ENCODE results near the gene DPEP3. TPM values are rescaled to one million over a fixed set of nuclear protein-coding genes. Genes with fewer than 3 reads are reported as not detected.

Gene DPEP3
- total and polyA plus RNA-seq, 4 donors = 0.16 to 0.51 (median 0.40) TPM; not detected in 1

DNA sequence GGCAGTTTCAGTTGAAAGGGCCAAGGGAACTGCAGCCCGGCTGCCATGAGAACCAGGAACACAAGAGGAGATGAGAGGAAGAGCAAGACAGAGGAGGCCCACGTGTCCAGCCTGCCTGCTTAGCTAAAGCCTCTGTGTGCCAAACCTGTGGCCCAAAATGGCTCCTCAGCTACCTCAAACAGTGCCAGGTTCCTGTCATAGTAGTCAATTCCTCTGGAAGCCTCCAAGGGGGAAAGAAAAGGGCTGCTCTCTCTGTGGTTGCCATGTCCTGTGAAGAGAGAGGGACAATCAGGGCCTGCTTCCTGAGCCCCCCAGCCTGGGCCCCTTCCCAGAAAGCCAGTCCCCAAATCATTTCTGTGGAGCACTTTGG lies 17.0 kb downstream of the DPEP3 start:
- TF ChIP-seq, protein P1, sequence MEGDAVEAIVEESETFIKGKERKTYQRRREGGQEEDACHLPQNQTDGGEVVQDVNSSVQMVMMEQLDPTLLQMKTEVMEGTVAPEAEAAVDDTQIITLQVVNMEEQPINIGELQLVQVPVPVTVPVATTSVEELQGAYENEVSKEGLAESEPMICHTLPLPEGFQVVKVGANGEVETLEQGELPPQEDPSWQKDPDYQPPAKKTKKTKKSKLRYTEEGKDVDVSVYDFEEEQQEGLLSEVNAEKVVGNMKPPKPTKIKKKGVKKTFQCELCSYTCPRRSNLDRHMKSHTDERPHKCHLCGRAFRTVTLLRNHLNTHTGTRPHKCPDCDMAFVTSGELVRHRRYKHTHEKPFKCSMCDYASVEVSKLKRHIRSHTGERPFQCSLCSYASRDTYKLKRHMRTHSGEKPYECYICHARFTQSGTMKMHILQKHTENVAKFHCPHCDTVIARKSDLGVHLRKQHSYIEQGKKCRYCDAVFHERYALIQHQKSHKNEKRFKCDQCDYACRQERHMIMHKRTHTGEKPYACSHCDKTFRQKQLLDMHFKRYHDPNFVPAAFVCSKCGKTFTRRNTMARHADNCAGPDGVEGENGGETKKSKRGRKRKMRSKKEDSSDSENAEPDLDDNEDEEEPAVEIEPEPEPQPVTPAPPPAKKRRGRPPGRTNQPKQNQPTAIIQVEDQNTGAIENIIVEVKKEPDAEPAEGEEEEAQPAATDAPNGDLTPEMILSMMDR (IDR thresholded peaks at IDR 0.05; ENCODE audit: control extremely low read depth, extremely low read depth) = no peak
- Histone ChIP-seq H3K27ac (ENCODE audit: low read depth in 1 of 2, low read length in 1 of 2) (peak overlapping the region; percentile 48 to 54), H3K27me3 (ENCODE audit: control insufficient read depth in 3 of 3, insufficient read depth in 3 of 3, low read length in 2 of 3) (no peaks in the 10 kb centered on the region), H3K36me3 (ENCODE audit: control insufficient read depth in 4 of 4, insufficient read depth in 4 of 4, low read length in 4 of 4) (peaks cover 2 to 43% (median 23%) of the 10 kb centered on the region in 4 donors), H3K4me1 (ENCODE audit: control insufficient read depth in 5 of 5, insufficient read depth in 5 of 5, low read length in 5 of 5) (peaks cover 12 to 56% (median 25%) of the 10 kb centered on the region in 5 donors), H3K9ac (ENCODE audit: insufficient read depth in 1 of 2, low read length in 2 of 2) (no peak overlapping the region), H3K4me3 (no peak overlapping the region), H3K9me3 (ENCODE audit: control insufficient read depth in 4 of 4, insufficient read depth in 3 of 4, low read length in 3 of 4) (no peaks in the 10 kb centered on the region)
- whole genome bisulfite sequencing, 2 donors = 77 to 86% methylated on average over 2 of the region's 2 CpGs
- no peak for DNase-seq
- no peak for ATAC-seq (ENCODE audit: insufficient read depth, low FRiP score)

DNA sequence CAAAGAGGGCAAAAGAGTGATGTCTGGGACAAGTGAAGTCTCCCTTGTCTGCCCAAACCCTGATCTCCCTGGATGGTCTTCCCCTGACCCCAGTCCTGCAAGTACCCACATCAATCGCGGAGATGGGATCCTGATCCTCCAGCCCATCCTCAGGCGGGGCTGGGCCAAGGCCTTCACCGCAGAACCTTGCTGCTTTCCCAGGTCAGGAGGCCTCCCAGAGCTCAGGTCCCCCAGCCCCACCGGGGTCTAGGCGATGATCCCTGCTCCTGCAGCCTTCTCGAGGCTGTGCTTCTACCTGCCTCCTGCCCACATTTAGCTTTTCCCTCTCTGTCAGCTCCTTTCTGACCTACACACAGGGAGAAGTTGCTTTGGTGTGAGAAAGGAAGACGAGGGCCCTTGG lies 18.2 kb downstream of the DPEP3 start:
- ATAC-seq (ENCODE audit: insufficient read depth, low FRiP score) = no peak
- no peak for DNase-seq
- H3K9me3 ChIP-seq (ENCODE audit: control insufficient read depth in 4 of 4, insufficient read depth in 3 of 4, low read length in 3 of 4) = no peaks in the 10 kb centered on the region
- H3K36me3 ChIP-seq (ENCODE audit: control insufficient read depth in 4 of 4, insufficient read depth in 4 of 4, low read length in 4 of 4) = peaks cover 9 to 50% (median 28%) of the 10 kb centered on the region in 4 donors
- TF ChIP-seq, protein P1 (IDR thresholded peaks at IDR 0.05; ENCODE audit: control extremely low read depth, extremely low read depth) = no peak
- WGBS, 2 donors = 96 to 98% methylated on average over 8 of the region's 8 CpGs
- peaks cover 10 to 55% (median 18%) of the 10 kb centered on the region in 5 donors for H3K4me1 ChIP-seq (ENCODE audit: control insufficient read depth in 5 of 5, insufficient read depth in 5 of 5, low read length in 5 of 5)
- no peak overlapping the region for H3K4me3 ChIP-seq
- H3K27me3 ChIP-seq (ENCODE audit: control insufficient read depth in 3 of 3, insufficient read depth in 3 of 3, low read length in 2 of 3) = no peaks in the 10 kb centered on the region
- H3K27ac ChIP-seq (ENCODE audit: low read depth in 1 of 2, low read length in 1 of 2) = peak overlapping the region in 1 of 2 donors; percentile 9
- no peak overlapping the region for H3K9ac ChIP-seq (ENCODE audit: insufficient read depth in 1 of 2, low read length in 2 of 2)

DNA sequence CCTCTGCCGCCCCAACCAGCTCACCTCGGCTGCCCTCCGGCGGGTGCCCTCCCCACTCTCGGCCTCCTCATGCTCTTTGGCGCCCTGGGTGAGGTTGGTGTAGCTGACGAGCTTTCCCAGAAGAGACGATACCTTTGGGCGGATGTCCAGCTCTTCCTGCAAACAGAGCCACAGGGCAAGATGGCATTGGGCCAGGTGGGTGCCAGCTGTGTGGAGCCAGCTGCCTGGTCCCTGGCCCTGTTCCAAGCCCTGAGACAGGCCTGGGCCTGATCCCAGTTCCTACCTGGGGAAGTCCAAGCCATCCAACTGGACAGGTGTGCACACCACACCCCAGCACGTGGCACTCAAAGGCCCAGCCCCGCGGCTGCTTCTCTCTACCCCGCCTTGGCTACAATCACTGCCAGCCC lies 18.7 kb downstream of the DPEP3 start:
- Histone ChIP-seq H3K4me1 (ENCODE audit: control insufficient read depth in 5 of 5, insufficient read depth in 5 of 5, low read length in 5 of 5) (peaks cover 4 to 49% (median 13%) of the 10 kb centered on the region in 5 donors), H3K9me3 (ENCODE audit: control insufficient read depth in 4 of 4, insufficient read depth in 3 of 4, low read length in 3 of 4) (no peaks in the 10 kb centered on the region), H3K36me3 (ENCODE audit: control insufficient read depth in 4 of 4, insufficient read depth in 4 of 4, low read length in 4 of 4) (peaks cover 9 to 50% (median 28%) of the 10 kb centered on the region in 4 donors), H3K27ac (ENCODE audit: low read depth in 1 of 2, low read length in 1 of 2) (peak overlapping the region; percentile 29 to 77), H3K9ac (ENCODE audit: insufficient read depth in 1 of 2, low read length in 2 of 2) (no peak overlapping the region), H3K27me3 (ENCODE audit: control insufficient read depth in 3 of 3, insufficient read depth in 3 of 3, low read length in 2 of 3) (no peaks in the 10 kb centered on the region), H3K4me3 (no peak overlapping the region)
- TF ChIP-seq, protein P1 (IDR thresholded peaks at IDR 0.05; ENCODE audit: control extremely low read depth, extremely low read depth) = no peak
- ATAC-seq (ENCODE audit: insufficient read depth, low FRiP score) = no peak
- 71 to 82% methylated on average over 13 of the region's 13 CpGs for WGBS, 2 donors
- no peak for DNase-seq

Data from lung (tissue), 12 donors.